Skeletal muscle satellite cell (primary cell): ENCODE measurements around the gene FGFBP2.

Source experiments
- H3K27me3 ChIP-seq: 2 replicates; pipeline ENCODE4 v1.7.0; 2013; ENCODE audit warnings: low read length; ENCODE audit not compliant: control insufficient read depth, insufficient read depth
- H3K36me3 ChIP-seq: 2 replicates; pipeline ENCODE4 v1.7.0; 2013; ENCODE audit warnings: mild to moderate bottlenecking, control low read depth, low read length; ENCODE audit not compliant: insufficient read depth
- H3K4me1 ChIP-seq: 2 replicates; pipeline ENCODE4 v1.7.0; 2013; ENCODE audit warnings: low read length; ENCODE audit not compliant: control insufficient read depth, insufficient read depth
- H3K4me2 ChIP-seq: 2 replicates; pipeline ENCODE4 v1.7.0; 2013; ENCODE audit warnings: mild to moderate bottlenecking, low read length
- H3K4me3 ChIP-seq: 2 replicates; pipeline ENCODE4 v1.7.0; 2013; ENCODE audit warnings: low read length
- H3K9ac ChIP-seq: 2 replicates; pipeline ENCODE4 v1.7.0; 2013; ENCODE audit warnings: mild to moderate bottlenecking, low read depth, low read length, moderate library complexity
- H3K9me3 ChIP-seq: replicated peaks from 2 replicates; pipeline ENCODE4 v1.7.0; 2013; ENCODE audit warnings: mild to moderate bottlenecking, control low read depth, low read length

Gene FGFBP2

DNA sequence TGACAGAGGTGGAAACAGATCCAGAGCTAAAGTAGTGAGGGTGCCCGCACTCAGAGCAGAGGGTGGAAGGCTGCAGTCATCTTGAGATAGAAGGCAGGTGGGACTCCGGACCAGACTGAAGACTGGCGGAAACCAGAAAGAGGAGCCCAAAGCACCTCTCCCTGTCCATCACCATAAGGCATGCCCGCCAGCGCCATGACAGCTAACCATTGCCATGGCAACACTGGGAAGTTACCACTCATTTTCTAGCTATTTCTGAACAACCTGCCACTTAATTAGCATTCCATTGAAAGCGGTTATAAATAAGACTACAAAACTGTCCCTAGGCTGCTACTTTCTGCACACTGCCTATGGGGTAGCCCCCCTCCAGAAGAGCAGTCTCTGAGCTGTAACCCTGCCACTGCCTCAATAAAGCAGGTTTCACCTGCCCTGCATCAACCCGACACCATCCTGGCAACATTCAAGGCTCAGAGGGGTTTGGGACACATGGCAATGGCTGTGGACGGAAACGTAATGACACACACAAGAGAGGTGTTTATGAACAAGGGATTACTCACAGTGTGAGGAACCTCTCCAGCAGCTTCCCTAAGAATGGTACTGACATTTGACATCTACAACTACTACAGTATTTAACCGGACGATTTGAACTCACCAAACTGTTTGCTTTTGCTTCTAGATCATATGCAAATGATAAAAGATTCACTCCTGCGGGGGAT is 27.8 kb upstream of the FGFBP2 start:
- no peaks in the 10 kb centered on the region for H3K4me1 ChIP-seq
- H3K4me2 ChIP-seq = no peak overlapping the region
- H3K4me3 ChIP-seq = no peak overlapping the region
- no peaks in the 10 kb centered on the region for H3K9me3 ChIP-seq
- no peaks in the 10 kb centered on the region for H3K36me3 ChIP-seq
- H3K27me3 ChIP-seq = peaks cover 24% of the 10 kb centered on the region
- H3K9ac ChIP-seq = no peak overlapping the region

DNA sequence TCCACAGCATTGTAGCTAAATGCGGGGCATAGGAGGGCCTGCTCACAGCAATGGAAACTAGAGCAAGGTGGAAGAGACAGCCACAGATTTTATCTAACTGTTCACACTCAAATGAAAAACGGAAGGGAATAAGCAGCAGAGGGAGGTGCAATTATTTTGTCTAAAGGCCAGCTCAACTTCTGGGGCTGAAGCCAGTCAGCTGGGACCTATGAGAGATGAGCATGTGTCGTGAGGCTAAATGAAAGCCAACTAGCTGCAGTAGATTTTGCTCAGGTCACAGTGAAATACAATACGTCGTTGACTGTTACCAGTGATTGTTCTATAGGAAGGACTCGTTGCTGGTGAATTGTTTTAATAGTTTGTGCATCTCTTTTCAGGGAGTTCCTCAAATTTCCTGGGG is 26.4 kb upstream of the FGFBP2 start:
- H3K9me3 ChIP-seq = no peaks in the 10 kb centered on the region
- peaks cover 28% of the 10 kb centered on the region for H3K27me3 ChIP-seq
- no peak overlapping the region for H3K4me2 ChIP-seq
- no peak overlapping the region for H3K9ac ChIP-seq
- H3K4me1 ChIP-seq = no peaks in the 10 kb centered on the region
- no peak overlapping the region for H3K4me3 ChIP-seq
- H3K36me3 ChIP-seq = no peaks in the 10 kb centered on the region

DNA sequence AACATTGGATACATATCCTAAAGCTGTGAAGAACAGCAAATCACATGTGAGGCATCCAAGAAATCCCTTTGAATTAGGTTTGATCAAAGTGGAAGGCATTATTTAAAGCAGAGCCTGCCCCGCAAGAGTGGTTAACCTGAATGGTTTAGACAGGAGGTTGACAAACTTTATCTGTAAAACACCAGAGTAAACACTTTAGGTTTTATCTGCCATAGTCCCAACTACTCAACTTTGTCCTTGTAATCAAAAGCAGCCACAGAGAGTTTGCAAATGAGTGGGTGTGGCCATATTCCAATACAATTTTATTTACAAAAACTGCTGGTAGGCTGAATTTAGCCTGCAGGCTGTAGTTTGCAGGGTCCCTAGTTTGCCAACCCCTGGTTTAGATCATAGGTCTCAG is 25.2 kb upstream of the FGFBP2 start:
- Histone ChIP-seq H3K4me1 (no peaks in the 10 kb centered on the region), H3K9ac (no peak overlapping the region)

DNA sequence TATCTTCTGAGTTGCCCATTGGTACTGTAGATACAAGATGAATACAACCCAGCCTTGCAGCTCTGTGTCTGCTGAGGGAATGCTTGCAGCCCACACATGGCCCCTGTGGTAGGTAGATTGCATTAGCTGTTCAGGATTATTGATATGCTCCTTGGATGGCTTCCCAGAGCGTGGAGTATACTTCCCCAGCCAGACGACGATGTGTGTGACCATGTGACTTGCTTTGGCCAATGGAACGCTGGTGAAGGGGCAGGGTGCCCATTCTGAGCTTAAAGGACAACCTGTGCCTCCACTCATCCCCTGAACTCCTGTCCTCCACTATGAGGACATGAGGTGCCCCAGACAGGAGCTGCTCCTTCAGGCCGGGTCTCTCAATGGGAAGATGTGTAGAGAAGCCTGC is 23.9 kb upstream of the FGFBP2 start:
- Histone ChIP-seq H3K4me2 (no peak overlapping the region), H3K9ac (no peak overlapping the region), H3K4me3 (no peak overlapping the region), H3K27me3 (peaks cover 16% of the 10 kb centered on the region), H3K9me3 (no peaks in the 10 kb centered on the region), H3K36me3 (no peaks in the 10 kb centered on the region), H3K4me1 (no peaks in the 10 kb centered on the region)

More for the DNA sequence above, 25.2 kb upstream of the FGFBP2 start:
- H3K9me3 ChIP-seq = no peaks in the 10 kb centered on the region
- H3K4me2 ChIP-seq = no peak overlapping the region
- no peaks in the 10 kb centered on the region for H3K36me3 ChIP-seq
- H3K27me3 ChIP-seq = peaks cover 22% of the 10 kb centered on the region
- H3K4me3 ChIP-seq = no peak overlapping the region

DNA sequence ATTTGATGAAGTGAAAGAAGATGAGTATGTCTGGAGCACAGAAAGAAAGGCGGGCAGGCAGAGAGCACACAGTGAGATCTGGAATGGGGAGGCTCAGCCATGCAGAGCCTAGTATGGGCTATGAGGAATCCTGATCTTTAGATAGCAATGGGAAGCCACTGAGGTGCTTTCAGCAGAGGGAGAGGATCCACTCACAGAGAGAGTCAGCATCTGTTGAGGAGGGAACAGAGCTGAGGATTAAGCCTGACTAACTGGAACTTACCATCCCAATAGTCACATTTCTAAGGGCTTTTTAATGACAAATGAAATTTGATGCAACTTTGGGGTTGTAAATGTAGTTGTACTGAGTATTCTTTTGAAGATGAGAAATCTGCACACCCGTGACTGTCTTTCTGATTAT is 20.6 kb upstream of the FGFBP2 start:
- H3K4me1 ChIP-seq = no peaks in the 10 kb centered on the region
- no peak overlapping the region for H3K9ac ChIP-seq
- no peak overlapping the region for H3K4me3 ChIP-seq
- H3K36me3 ChIP-seq = no peaks in the 10 kb centered on the region
- H3K4me2 ChIP-seq = no peak overlapping the region
- H3K9me3 ChIP-seq = no peaks in the 10 kb centered on the region
- H3K27me3 ChIP-seq = peaks cover 11% of the 10 kb centered on the region

DNA sequence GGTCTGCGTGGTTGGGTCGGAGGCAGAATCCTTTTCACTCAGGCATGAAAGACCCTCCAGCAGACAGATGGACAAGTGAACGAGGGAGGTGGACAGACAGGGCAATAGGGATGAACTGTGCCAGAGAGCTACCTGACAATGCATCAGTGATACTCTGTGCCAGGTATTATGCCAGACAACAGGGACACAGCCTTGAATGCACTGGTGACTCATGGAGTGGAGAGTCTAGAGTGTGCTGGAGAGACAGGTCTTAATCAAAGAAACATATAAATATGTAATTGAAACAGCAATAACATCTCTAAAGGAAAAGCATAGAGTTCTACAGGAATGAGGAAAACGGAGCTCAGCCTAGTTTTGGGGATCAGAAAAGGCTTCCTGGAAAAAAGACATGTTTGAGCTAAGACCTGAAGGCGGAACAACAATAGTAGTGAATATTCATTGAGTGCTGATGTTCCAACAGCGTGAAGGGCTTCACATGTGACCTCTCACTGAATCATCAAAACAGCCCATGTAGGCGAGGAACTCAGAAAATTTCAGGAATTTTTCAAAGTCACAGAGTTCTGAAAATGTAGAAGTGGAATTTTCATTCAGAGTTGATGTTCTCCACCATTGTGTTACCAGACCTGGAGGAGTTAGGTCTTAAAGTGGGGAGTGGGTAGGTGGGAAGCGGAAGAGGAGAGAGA is 20.0 kb upstream of the FGFBP2 start:
- no peak overlapping the region for H3K4me2 ChIP-seq
- no peaks in the 10 kb centered on the region for H3K36me3 ChIP-seq
- H3K9ac ChIP-seq = no peak overlapping the region
- no peaks in the 10 kb centered on the region for H3K4me1 ChIP-seq
- peaks cover 11% of the 10 kb centered on the region for H3K27me3 ChIP-seq
- H3K9me3 ChIP-seq = no peaks in the 10 kb centered on the region
- H3K4me3 ChIP-seq = no peak overlapping the region

DNA sequence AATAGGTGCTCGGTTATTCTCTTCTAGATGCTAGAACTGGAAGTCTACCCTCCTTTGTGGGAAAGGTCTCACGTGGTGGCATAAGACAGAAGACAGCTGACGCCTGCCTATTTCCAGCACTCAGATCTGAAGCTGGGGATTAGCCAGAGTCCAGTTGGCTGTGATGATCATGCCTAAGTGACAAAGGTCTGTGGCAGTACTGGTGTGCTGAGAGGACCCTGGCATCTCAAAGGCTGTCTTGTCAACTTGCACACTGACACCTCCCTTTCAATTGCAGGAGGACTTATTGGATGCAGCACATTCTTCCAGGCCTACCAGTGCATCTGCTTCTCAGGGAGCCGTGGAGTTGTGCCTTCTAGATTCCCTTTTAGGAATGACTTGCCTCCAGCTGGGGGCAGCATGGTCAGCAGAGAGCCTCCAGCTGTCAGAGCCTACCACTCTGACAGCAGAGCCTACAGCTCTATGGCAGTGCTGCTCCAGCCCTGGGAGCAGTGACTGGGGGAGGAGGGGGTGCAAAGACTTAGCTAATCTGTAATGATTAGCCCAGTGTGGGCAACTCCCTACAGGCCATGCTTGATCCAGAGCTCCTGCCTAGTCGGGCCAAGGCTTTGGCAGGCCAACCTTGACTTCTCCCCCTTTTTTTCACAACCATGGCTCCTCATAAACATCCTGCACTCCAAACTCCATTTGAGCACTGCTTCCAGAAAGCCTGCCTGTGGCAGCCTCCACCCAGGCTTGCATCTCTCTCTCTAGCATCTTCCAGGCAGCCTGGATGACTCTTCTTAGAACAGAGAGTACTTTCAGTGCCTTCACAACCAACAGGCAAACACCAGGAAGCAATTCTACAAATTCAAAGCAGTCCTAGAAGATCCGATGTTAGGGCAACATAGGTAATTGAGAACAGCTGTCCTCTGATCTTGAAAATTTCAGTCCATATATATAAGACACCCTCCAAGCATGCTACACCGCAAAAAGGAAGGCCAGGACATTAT is 13.8 kb upstream of the FGFBP2 start:
- H3K27me3 ChIP-seq = peaks cover 28% of the 10 kb centered on the region
- H3K9ac ChIP-seq = no peak overlapping the region
- H3K4me2 ChIP-seq = no peak overlapping the region
- no peaks in the 10 kb centered on the region for H3K36me3 ChIP-seq
- no peak overlapping the region for H3K4me3 ChIP-seq
- H3K4me1 ChIP-seq = no peaks in the 10 kb centered on the region
- no peaks in the 10 kb centered on the region for H3K9me3 ChIP-seq

DNA sequence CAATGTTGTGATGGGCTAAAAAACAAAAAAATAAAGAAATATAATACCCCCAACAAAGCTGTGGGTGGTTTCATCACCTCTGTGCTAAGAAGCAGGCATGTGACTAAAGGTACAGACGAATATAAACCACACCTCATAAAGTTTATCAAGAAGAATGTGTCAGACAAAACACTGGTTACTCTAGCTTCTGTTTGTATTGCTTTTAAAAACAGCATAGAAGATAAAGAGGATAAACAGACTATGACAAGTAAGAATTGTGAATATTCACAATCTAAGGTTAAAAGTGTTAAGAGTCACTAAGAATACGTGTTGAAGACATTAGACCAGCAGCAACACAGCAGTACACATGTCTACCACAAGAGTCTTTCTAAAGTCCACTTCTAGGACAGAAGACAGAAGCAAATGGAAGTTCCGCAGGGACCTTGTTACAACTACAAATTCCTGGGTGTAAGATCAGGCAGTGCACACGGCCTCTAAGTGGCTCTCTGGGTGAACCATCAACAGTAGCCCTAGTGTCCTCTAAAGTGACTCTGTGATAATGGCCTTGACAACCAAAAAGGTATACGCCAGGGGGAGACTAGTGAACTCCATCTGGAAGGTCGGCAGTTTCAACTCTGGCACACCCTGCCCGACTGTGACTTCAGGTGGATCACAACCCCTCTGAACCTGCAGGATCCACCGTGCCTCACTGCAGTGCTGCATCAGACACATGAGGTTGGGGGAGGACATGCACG is 8.3 kb upstream of the FGFBP2 start:
- Histone ChIP-seq H3K9ac (no peak overlapping the region), H3K4me2 (no peak overlapping the region), H3K4me1 (no peaks in the 10 kb centered on the region), H3K27me3 (peaks cover 31% of the 10 kb centered on the region), H3K36me3 (no peaks in the 10 kb centered on the region), H3K4me3 (no peak overlapping the region), H3K9me3 (no peaks in the 10 kb centered on the region)

DNA sequence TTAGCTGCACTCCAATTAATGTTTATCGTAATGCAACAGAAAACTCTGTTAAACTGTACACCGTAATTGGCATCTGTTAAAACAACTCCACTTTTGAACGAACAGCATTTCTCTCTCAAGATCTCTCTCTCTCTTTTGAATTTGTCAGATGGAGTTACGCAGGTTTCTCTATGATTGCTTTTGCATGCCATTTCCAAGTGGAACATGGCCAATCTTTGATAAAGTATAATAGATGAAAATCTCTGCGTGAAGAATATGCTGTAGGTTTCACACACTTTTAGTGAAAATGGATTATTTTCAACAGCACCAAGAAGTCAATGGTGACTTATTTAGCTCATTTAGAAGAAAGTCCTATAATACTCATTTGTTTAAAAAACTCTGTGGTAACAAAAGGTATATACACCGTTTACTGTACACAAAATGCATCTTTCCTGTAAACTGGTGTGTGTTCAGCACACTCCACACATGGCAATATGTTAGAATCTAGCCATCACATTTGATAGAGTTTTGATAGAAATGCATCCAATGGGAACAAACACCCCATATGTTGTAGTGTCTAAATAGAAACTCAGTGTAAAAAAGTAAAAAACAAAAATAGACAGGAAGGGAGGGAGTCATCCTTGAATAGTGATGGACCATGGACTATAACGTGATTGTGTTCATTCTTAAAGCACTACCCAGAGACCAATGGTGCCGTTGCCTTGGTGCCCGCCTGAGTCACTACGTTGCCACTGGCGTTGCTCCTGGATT is 5.8 kb upstream of the FGFBP2 start:
- Histone ChIP-seq H3K9me3 (no peaks in the 10 kb centered on the region), H3K4me3 (no peak overlapping the region), H3K36me3 (no peaks in the 10 kb centered on the region), H3K27me3 (peaks cover 25% of the 10 kb centered on the region), H3K4me2 (no peak overlapping the region), H3K4me1 (no peaks in the 10 kb centered on the region), H3K9ac (no peak overlapping the region)

DNA sequence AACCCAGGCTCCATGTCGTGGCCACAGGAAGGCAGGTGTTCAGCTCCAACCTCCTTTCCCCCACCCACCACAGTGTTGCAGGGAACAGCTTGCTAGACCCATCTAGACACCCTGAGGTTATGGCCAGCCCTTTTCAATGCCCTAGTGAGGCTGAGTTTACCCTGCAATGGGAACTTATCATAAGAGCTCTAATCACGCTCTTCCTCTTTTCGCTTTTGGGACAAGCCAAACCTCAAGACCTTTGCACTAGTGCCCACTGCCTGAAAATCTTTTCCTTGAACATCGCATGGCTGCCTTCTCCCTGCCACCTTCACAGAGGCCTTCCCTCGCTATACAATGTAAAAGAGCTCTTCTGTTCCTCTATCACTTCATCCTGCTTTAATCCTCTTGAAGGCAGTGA is 2.4 kb upstream of the FGFBP2 start:
- peaks cover 17% of the 10 kb centered on the region for H3K27me3 ChIP-seq
- H3K4me3 ChIP-seq = no peak overlapping the region
- H3K9ac ChIP-seq = no peak overlapping the region
- no peaks in the 10 kb centered on the region for H3K9me3 ChIP-seq
- no peak overlapping the region for H3K4me2 ChIP-seq
- no peaks in the 10 kb centered on the region for H3K36me3 ChIP-seq
- no peaks in the 10 kb centered on the region for H3K4me1 ChIP-seq
